ENCODE results near the gene TMEM167B. TPM values are rescaled to one million over a fixed set of nuclear protein-coding genes. Genes with fewer than 3 reads are reported as not detected.

TMEM167B gene
- total RNA-seq, 2 donors from 2014 or later: 24.0 to 54.9 TPM

- ATAC-seq: peak; percentile 91 to 94
- Mint-ChIP-seq H3K27ac (peak overlapping the region; percentile 92 to 99), H3K36me3 (peaks cover 14 to 15% of the 10 kb centered on the region in 2 donors), H3K9me3 (no peaks in the 10 kb centered on the region)
- peak; percentile 95 to 96 for DNase-seq (ENCODE audit: low spot score in 2 of 2)
These were observed 9.6 kb downstream of the TMEM167B start for GRCh38 chr1:109099938-109100773.

DNA sequence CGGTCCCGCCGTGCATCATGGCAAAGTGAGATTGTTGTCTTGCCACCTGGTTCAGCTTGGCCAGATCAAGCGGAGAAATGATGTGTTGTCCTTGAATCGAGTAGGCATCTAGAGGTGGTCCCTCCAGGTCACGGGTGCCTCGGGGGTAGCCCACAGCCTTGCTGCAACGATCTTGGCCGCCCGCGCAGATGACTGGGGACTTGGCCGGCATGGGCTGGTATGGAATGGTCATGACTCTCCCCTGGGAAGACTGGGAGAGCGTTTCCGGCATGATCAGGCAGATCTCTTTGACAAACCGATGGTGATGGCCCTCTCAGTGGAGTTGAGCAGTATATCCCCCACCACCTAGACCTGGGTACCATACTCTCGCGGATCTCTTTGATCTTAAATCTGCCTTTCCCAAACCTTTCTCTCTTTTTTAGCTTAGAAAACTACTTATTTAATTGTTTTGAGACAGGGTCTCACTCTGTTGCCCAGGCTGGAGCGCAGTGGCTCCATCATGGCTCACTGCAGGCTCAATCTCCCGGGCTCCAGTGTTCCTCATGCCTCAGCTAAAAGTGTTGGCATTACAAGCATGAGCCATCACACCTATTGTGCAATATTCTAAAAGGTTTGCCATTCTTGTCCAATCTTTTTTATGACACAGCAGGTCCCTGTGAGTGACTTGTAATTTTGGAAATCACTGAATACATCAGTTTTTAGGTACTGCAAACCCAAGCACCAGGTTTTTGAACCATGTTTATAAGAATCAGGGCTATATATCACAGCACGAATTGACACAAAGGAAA lies 14.0 kb downstream of the TMEM167B start:
- Mint-ChIP-seq H3K27ac (no peak overlapping the region), H3K9me3 (no peaks in the 10 kb centered on the region), H3K36me3 (peaks cover 14 to 15% of the 10 kb centered on the region in 2 donors)
- ATAC-seq (no peak), DNase-seq (ENCODE audit: low spot score in 2 of 2) (no peak)

- no peak overlapping the region for H3K27ac Mint-ChIP-seq
These were observed 15.3 kb downstream of the TMEM167B start for GRCh38 chr1:109105881-109106280.

DNA sequence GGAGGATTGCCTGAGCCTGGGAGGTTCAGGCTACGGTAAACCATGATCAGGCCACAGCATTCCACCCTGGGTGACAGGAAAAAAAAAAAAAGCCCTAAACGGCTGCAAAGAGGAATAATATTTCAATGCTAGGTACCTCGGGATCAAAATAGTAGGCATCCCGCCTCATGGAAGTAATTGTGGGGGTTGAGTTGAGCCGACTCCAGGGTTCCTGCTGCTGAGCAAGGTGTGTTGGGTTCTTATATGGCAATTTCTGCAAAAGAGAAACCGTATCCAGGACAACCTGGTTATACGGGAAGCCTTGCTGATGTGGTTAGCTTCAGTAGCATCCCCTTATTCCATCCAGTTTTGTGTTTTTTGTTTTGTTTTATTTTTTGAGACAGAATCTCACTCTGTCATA lies 17.2 kb downstream of the TMEM167B start:
- Mint-ChIP-seq H3K9me3 (no peaks in the 10 kb centered on the region), H3K36me3 (peaks cover 0 to 2% of the 10 kb centered on the region in 2 donors), H3K27ac (no peak overlapping the region)
- ATAC-seq (no peak), DNase-seq (ENCODE audit: low spot score in 2 of 2) (no peak)

More at GRCh38 chr1:109105881-109106280, 15.3 kb downstream of the TMEM167B start:
- Mint-ChIP-seq H3K9me3 (no peaks in the 10 kb centered on the region), H3K36me3 (peaks cover 4% of the 10 kb centered on the region in 2 donors)
- DNase-seq (ENCODE audit: low spot score in 2 of 2) (no peak), ATAC-seq (no peak)

- Mint-ChIP-seq H3K9me3 (no peaks in the 10 kb centered on the region), H3K27ac (peak overlapping the region in 1 of 2 donors; percentile 54), H3K36me3 (peaks cover 0 to 6% of the 10 kb centered on the region in 2 donors)
- no peak for ATAC-seq
- no peak for DNase-seq (ENCODE audit: low spot score in 2 of 2)
These were observed 19.3 kb downstream of the TMEM167B start for GRCh38 chr1:109109906-109110305.

DNA sequence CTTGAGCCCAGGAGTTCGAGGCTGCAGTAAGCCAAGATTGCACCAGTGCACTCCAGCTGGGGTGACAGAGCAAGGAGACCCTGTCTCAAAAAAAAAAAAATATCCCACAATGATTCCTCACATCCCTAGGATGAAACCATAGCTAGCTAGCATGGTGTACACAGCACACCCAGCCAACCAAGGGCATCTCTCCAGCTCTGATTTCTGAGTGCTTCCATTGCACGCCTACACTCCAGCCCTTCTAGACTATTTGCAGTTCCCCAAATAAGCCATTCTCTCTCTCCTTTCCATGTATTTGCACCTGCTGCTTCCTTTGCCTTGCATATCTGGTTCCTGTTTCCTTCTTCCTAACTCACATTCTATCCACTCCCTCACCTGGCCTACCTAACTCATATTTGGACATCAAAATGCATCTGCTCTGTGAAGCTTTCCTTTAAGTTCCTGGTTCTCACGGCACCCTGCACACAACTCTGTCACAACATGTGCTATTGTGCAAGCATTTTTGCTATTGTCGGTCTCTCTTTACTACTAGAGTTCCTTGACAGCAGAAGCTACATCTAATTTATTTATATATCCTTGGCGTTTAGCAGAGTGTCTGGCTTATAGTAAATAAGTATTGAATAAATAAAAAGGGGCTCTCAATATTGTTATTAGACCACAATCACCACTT lies 21.0 kb downstream of the TMEM167B start:
- Mint-ChIP-seq H3K27ac (peak overlapping the region in 1 of 2 donors; percentile 85), H3K9me3 (no peaks in the 10 kb centered on the region), H3K36me3 (peaks cover 0 to 6% of the 10 kb centered on the region in 2 donors)
- no peak for ATAC-seq
- DNase-seq (ENCODE audit: low spot score in 2 of 2): no peak

GRCh38 chr1:109112056-109112651 lies 21.6 kb downstream of the TMEM167B start:
- Mint-ChIP-seq H3K9me3 (no peaks in the 10 kb centered on the region), H3K36me3 (peaks cover 0 to 6% of the 10 kb centered on the region in 2 donors)
- DNase-seq (ENCODE audit: low spot score in 2 of 2): no peak

GRCh38 chr1:109112652-109113285 lies 22.2 kb downstream of the TMEM167B start:
- Mint-ChIP-seq H3K27ac (peak overlapping the region; percentile 85 to 98), H3K36me3 (peaks cover 0 to 6% of the 10 kb centered on the region in 2 donors), H3K9me3 (no peaks in the 10 kb centered on the region)
- peak; percentile 88 to 97 for DNase-seq (ENCODE audit: low spot score in 2 of 2)
- peak; percentile 62 to 71 for ATAC-seq

More at GRCh38 chr1:109112056-109112651, 21.6 kb downstream of the TMEM167B start:
- ATAC-seq: no peak
- H3K27ac Mint-ChIP-seq: peak overlapping the region; percentile 34 to 85

GRCh38 chr1:109113590-109114341 lies 23.2 kb downstream of the TMEM167B start, which contains the start of gene ELAPOR1:
Gene ELAPOR1, plus strand, starts transcription at chr1:109114115. Its CDS starts 69 bp downstream, at chr1:109114184.
- Mint-ChIP-seq H3K36me3 (peaks cover 0 to 6% of the 10 kb centered on the region in 2 donors), H3K27ac (peak within 1 kb of the TSS; percentile 85 to 98), H3K9me3 (no peaks in the 10 kb centered on the region)
- DNase-seq (ENCODE audit: low spot score in 2 of 2): peak; percentile 77 to 84
- peak; percentile 83 to 84 for ATAC-seq

- Mint-ChIP-seq H3K36me3 (peaks cover 0 to 6% of the 10 kb centered on the region in 2 donors), H3K27ac (peak overlapping the region in 1 of 2 donors; percentile 77), H3K9me3 (no peaks in the 10 kb centered on the region)
- ATAC-seq: no peak
- DNase-seq (ENCODE audit: low spot score in 2 of 2): no peak
These were observed 23.7 kb downstream of the TMEM167B start for GRCh38 chr1:109114342-109114674.

DNA sequence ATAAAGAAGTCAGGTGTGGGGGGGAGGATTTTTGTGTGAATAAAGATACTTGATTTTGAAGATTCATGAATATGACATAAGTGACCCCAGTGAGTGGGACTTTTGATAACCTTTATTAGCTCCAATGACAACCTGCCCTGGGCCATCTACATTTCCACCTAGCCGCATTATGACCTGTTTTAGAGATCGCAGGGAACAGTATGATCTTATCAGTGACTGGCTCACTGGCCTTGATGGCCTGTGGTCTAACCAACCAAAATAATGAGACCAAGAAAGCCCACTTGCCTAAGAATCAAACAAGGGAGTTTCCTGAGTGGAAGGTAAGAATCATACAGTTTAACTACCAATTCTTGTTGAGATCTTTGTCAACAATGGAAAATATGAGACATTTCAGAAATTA lies 25.1 kb downstream of the TMEM167B start:
- DNase-seq (ENCODE audit: low spot score in 2 of 2) (peak in 1 of 2 donors; percentile 27), ATAC-seq (peak; percentile 31 to 52)
- Mint-ChIP-seq H3K27ac (peak overlapping the region; percentile 51 to 75), H3K9me3 (no peaks in the 10 kb centered on the region), H3K36me3 (peaks cover 0 to 6% of the 10 kb centered on the region in 2 donors)

GRCh38 chr1:109116286-109116685 lies 25.7 kb downstream of the TMEM167B start:
- no peaks in the 10 kb centered on the region for H3K9me3 Mint-ChIP-seq
- peaks cover 0 to 6% of the 10 kb centered on the region in 2 donors for H3K36me3 Mint-ChIP-seq
- H3K27ac Mint-ChIP-seq: peak overlapping the region; percentile 51 to 75
- ATAC-seq (no peak), DNase-seq (ENCODE audit: low spot score in 2 of 2) (no peak)

- no peak for DNase-seq (ENCODE audit: low spot score in 2 of 2)
- no peak for ATAC-seq
- H3K9me3 Mint-ChIP-seq: no peaks in the 10 kb centered on the region
- H3K27ac Mint-ChIP-seq: no peak overlapping the region
- H3K36me3 Mint-ChIP-seq: peaks cover 0 to 1% of the 10 kb centered on the region in 2 donors
These were observed 27.5 kb downstream of the TMEM167B start for GRCh38 chr1:109118089-109118488.

GRCh38 chr1:109120356-109120755 lies 29.8 kb downstream of the TMEM167B start:
- DNase-seq (ENCODE audit: low spot score in 2 of 2): no peak
- no peaks in the 10 kb centered on the region for H3K36me3 Mint-ChIP-seq
- no peaks in the 10 kb centered on the region for H3K9me3 Mint-ChIP-seq
- H3K27ac Mint-ChIP-seq: no peak overlapping the region
- ATAC-seq: no peak

GRCh38 chr1:109131059-109131458 lies 40.5 kb downstream of the TMEM167B start:
- ATAC-seq (peak; percentile 45 to 66), DNase-seq (ENCODE audit: low spot score in 2 of 2) (no peak)
- no peaks in the 10 kb centered on the region for H3K36me3 Mint-ChIP-seq

More at GRCh38 chr1:109131059-109131458, 40.5 kb downstream of the TMEM167B start:
- no peak overlapping the region for H3K27ac Mint-ChIP-seq
- H3K9me3 Mint-ChIP-seq: no peaks in the 10 kb centered on the region
